ENCODE data around the gene SWSAP1. TPM values are rescaled to one million over a fixed set of nuclear protein-coding genes. Genes with fewer than 3 reads are reported as not detected.

SWSAP1 gene
- total RNA-seq, 1 experiment from 2014 or later = 3.0 TPM

DNA sequence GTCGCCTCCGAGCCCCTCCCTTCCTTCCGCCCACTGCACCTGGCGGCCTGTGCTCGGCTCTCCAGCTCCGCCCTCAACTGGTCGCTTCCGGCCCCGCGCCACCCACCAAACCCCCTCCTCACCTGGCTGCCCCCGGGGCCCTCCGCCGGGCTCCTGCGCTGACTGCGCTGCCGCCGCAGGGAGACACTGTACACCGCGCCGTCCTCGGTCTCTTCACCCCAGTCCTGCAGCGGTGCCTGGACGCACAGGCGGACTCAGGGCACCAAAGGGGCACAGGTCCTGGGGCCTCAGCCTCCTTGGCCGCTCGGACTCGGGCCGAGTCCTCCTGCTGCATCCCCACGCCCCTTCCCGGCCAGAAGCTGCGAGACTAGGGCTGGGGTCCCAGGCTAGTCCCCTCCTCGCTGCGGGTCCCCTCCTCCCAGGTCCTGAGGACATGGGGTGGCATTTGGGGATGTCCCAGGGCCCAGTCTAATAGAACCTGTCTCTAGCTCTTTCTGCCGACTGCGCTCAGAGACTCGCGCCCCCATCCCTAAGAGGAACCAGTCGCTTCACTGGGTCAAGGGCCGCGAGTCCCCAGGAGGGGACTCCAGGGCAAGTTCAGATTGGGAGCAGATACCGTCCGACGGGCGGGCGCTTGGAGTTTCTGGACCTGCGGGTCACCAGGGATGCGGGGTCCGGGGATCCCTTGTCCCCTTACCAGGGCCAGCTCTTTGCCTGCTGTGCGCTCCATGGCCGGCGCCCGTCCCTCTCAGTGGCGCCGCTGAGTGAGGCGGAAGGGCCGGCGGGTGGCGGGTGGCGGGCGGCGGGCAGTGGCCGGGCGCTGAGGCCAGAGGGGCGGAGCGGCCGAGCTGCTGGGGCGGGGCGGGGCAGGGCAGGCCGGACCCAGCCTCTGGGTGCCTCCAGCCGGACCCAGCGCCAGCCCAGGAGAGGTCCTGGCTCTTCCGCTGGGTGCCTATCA, 44.4 kb downstream of the SWSAP1 start, which contains the start of gene RGL3:
RGL3 (minus strand) TSS at position 766 of the 958 bp plus-strand sequence; CDS start at position 730, 36 bp downstream.
- CTCF ChIA-PET = interaction anchor here (0.6 to 7.8 kb wide), 22 partner anchors 12 to 221 kb away, joined by 3 to 308 read pairs (median 5); partner anchors contain the start of genes CCDC159, EPOR, ODAD3 and PRKCSH
- Mint-ChIP-seq H3K4me1 (peaks cover 19% of the 10 kb centered on the region), H3K27me3 (ENCODE audit: low read depth) (peaks cover 24% of the 10 kb centered on the region), H3K27ac (peak within 1 kb of the TSS; percentile 98), H3K36me3 (peaks cover 6% of the 10 kb centered on the region; the same call in 1 of the 2 replicates), H3K9me3 (no peaks in the 10 kb centered on the region), H3K4me3 (peak within 1 kb of the TSS; percentile 87)
- DNase-seq (ENCODE audit: low spot score) (peak; percentile 93), ATAC-seq (peak; percentile 54)
- POLR2A ChIA-PET = interaction anchor here (0.7 to 7.8 kb wide), 8 partner anchors 13 to 73 kb away, joined by 3 to 115 read pairs (median 5); partner anchors contain the start of genes CCDC159, EPOR, ODAD3 and PRKCSH
- TF ChIP-seq, protein P1, sequence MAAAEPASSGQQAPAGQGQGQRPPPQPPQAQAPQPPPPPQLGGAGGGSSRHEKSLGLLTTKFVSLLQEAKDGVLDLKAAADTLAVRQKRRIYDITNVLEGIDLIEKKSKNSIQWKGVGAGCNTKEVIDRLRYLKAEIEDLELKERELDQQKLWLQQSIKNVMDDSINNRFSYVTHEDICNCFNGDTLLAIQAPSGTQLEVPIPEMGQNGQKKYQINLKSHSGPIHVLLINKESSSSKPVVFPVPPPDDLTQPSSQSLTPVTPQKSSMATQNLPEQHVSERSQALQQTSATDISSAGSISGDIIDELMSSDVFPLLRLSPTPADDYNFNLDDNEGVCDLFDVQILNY (CRISPR knock-in tag; IDR thresholded peaks at IDR 0.05) = no peak
- TF ChIP-seq, protein P2, sequence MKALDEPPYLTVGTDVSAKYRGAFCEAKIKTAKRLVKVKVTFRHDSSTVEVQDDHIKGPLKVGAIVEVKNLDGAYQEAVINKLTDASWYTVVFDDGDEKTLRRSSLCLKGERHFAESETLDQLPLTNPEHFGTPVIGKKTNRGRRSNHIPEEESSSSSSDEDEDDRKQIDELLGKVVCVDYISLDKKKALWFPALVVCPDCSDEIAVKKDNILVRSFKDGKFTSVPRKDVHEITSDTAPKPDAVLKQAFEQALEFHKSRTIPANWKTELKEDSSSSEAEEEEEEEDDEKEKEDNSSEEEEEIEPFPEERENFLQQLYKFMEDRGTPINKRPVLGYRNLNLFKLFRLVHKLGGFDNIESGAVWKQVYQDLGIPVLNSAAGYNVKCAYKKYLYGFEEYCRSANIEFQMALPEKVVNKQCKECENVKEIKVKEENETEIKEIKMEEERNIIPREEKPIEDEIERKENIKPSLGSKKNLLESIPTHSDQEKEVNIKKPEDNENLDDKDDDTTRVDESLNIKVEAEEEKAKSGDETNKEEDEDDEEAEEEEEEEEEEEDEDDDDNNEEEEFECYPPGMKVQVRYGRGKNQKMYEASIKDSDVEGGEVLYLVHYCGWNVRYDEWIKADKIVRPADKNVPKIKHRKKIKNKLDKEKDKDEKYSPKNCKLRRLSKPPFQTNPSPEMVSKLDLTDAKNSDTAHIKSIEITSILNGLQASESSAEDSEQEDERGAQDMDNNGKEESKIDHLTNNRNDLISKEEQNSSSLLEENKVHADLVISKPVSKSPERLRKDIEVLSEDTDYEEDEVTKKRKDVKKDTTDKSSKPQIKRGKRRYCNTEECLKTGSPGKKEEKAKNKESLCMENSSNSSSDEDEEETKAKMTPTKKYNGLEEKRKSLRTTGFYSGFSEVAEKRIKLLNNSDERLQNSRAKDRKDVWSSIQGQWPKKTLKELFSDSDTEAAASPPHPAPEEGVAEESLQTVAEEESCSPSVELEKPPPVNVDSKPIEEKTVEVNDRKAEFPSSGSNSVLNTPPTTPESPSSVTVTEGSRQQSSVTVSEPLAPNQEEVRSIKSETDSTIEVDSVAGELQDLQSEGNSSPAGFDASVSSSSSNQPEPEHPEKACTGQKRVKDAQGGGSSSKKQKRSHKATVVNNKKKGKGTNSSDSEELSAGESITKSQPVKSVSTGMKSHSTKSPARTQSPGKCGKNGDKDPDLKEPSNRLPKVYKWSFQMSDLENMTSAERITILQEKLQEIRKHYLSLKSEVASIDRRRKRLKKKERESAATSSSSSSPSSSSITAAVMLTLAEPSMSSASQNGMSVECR (CRISPR knock-in tag; IDR thresholded peaks at IDR 0.05; ENCODE audit: borderline replicate concordance) = no peak
- no peak; the same call in 1 of the 2 replicates for TF ChIP-seq ZNF423 (CRISPR knock-in tag; IDR thresholded peaks at IDR 0.05)
- TF ChIP-seq EMX1 (CRISPR knock-in tag; IDR thresholded peaks at IDR 0.05) = no peak
- no peak; the same call in 1 of the 2 replicates for TF ChIP-seq MYBL2 (CRISPR knock-in tag; IDR thresholded peaks at IDR 0.05)
- TF ChIP-seq E2F1 (CRISPR knock-in tag; IDR thresholded peaks at IDR 0.05) = 0 out of 2 replicates have a peak, but pooled peaks have one; percentile 0
- TF ChIP-seq AR (CRISPR knock-in tag; IDR thresholded peaks at IDR 0.05) = no peak
- no peak for TF ChIP-seq ZNF671 (CRISPR knock-in tag; IDR thresholded peaks at IDR 0.05)
- TF ChIP-seq GABPB1 (CRISPR knock-in tag; IDR thresholded peaks at IDR 0.05) = no peak
- TF ChIP-seq NFATC4 (CRISPR knock-in tag; IDR thresholded peaks at IDR 0.05) = no peak
- no peak for TF ChIP-seq ATF1 (CRISPR knock-in tag; IDR thresholded peaks at IDR 0.05)
- TF ChIP-seq USF2 (CRISPR knock-in tag; IDR thresholded peaks at IDR 0.05) = no peak
- no peak for TF ChIP-seq ZNF121 (CRISPR knock-in tag; IDR thresholded peaks at IDR 0.05)
- TF ChIP-seq, protein P3, sequence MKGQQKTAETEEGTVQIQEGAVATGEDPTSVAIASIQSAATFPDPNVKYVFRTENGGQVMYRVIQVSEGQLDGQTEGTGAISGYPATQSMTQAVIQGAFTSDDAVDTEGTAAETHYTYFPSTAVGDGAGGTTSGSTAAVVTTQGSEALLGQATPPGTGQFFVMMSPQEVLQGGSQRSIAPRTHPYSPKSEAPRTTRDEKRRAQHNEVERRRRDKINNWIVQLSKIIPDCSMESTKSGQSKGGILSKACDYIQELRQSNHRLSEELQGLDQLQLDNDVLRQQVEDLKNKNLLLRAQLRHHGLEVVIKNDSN (CRISPR knock-in tag; IDR thresholded peaks at IDR 0.05) = no peak
- peak; percentile 72; the same call in 1 of the 2 replicates for TF ChIP-seq SP1 (CRISPR knock-in tag; conservative IDR thresholded peaks at IDR 0.05)
- no peak for TF ChIP-seq ZNF263 (CRISPR knock-in tag; IDR thresholded peaks at IDR 0.05; ENCODE audit: low read depth)
- no peak for TF ChIP-seq RELA (CRISPR knock-in tag; IDR thresholded peaks at IDR 0.05; ENCODE audit: borderline replicate concordance)
- TF ChIP-seq ZNF232 (CRISPR knock-in tag; IDR thresholded peaks at IDR 0.05) = no peak
- TF ChIP-seq FOXK1 (CRISPR knock-in tag; IDR thresholded peaks at IDR 0.05) = 0 out of 2 replicates have a peak, but pooled peaks have one; percentile 50
- no peak for TF ChIP-seq TP53 (CRISPR knock-in tag; IDR thresholded peaks at IDR 0.05)
- TF ChIP-seq PRRX2 (CRISPR knock-in tag; IDR thresholded peaks at IDR 0.05) = no peak
- no peak for TF ChIP-seq ZNF219 (CRISPR knock-in tag; IDR thresholded peaks at IDR 0.05; ENCODE audit: borderline replicate concordance)

Data from WTC11 (cell line).